Astrocyte (in vitro differentiated cells and primary cell): ENCODE results near the gene PPP1R9A. TPM values are rescaled to one million over a fixed set of nuclear protein-coding genes. Genes with fewer than 3 reads are reported as not detected.

Source experiments
- DNase-seq: peaks from one replicate; pipeline ENCODE4 v3.0.0-alpha.2; 2010; ENCODE audit warnings: low read depth
- FAIRE-seq: peaks from 2 replicates; lab custom pipeline; 2011; peaks lifted over from hg19 to GRCh38; lab: Jason Lieb, UNC
- H2AFZ ChIP-seq: 2 replicates; pipeline ENCODE4 v1.6.0; 2012; ENCODE audit warnings: low read depth, low read length, inconsistent platforms
- H3K27ac ChIP-seq: 2 replicates; pipeline ENCODE4 v1.5.1; 2011; ENCODE audit warnings: low read depth, low read length, inconsistent platforms
- H3K27me3 ChIP-seq: 2 replicates; pipeline ENCODE4 v1.6.0; 2011; ENCODE audit warnings: low read length, inconsistent platforms; ENCODE audit not compliant: insufficient read depth
- H3K36me3 ChIP-seq: 2 replicates; pipeline ENCODE4 v1.5.1; 2011; ENCODE audit warnings: low read length, inconsistent platforms; ENCODE audit not compliant: insufficient read depth
- H3K4me1 ChIP-seq: 2 replicates; pipeline ENCODE4 v1.5.1; 2011; ENCODE audit warnings: low read length, inconsistent platforms; ENCODE audit not compliant: insufficient read depth
- H3K4me2 ChIP-seq: 2 replicates; pipeline ENCODE4 v1.6.0; 2012; ENCODE audit warnings: low read length, inconsistent platforms
- H3K4me3 ChIP-seq: 2 replicates; pipeline ENCODE4 v1.5.1; 2011; ENCODE audit warnings: low read depth, mild to moderate bottlenecking, low read length, inconsistent platforms; ENCODE audit not compliant: insufficient read depth
- H3K79me2 ChIP-seq: 2 replicates; pipeline ENCODE4 v1.6.0; 2012; ENCODE audit warnings: mild to moderate bottlenecking, low read length, inconsistent platforms; ENCODE audit not compliant: insufficient read depth
- H3K9ac ChIP-seq: 2 replicates; pipeline ENCODE4 v1.6.0; 2012; ENCODE audit warnings: mild to moderate bottlenecking, low read length, inconsistent platforms
- H3K9me3 ChIP-seq: 2 replicates; pipeline ENCODE4 v1.5.1; 2012; ENCODE audit warnings: low read depth, mild to moderate bottlenecking, low read length, inconsistent platforms; ENCODE audit not compliant: insufficient read depth
- H4K20me1 ChIP-seq: 2 replicates; pipeline ENCODE4 v1.6.0; 2012; ENCODE audit warnings: low read length, inconsistent platforms; ENCODE audit not compliant: insufficient read depth
- H3K27ac Mint-ChIP-seq: one replicate; pipeline ENCODE4 v1.8.0; 2021; ENCODE audit warnings: mild to moderate bottlenecking, mixed read lengths; ENCODE audit not compliant: unreplicated experiment
- H3K27me3 Mint-ChIP-seq: one replicate; pipeline ENCODE4 v1.8.0; 2021; ENCODE audit warnings: low read depth, mixed read lengths; ENCODE audit not compliant: unreplicated experiment
- H3K36me3 Mint-ChIP-seq: one replicate; pipeline ENCODE4 v1.8.0; 2021; ENCODE audit warnings: low read depth, mixed read lengths; ENCODE audit not compliant: unreplicated experiment
- H3K4me1 Mint-ChIP-seq: one replicate; pipeline ENCODE4 v1.8.0; 2021; ENCODE audit warnings: low read depth, mixed read lengths; ENCODE audit not compliant: unreplicated experiment
- H3K4me3 Mint-ChIP-seq: one replicate; pipeline ENCODE4 v1.8.0; 2021; ENCODE audit warnings: mild to moderate bottlenecking, moderate library complexity, mixed read lengths; ENCODE audit not compliant: unreplicated experiment
- H3K9me3 Mint-ChIP-seq: one replicate; pipeline ENCODE4 v1.8.0; 2021; ENCODE audit warnings: mild to moderate bottlenecking, mixed read lengths; ENCODE audit not compliant: unreplicated experiment
- EZH2 ChIP-seq: IDR thresholded peaks from 2 replicates; pipeline ENCODE4 v1.6.1; 2012; ENCODE audit warnings: mild to moderate bottlenecking, low read length, inconsistent platforms; ENCODE audit not compliant: insufficient read depth
- total RNA-seq: library from RNA; stranded (reverse); gene quantifications from 2 replicates; pipeline ENCODE4 v1.2.1, GENCODE V29; 2021
- TF ChIP-seq, protein P1 (sequence below): IDR thresholded peaks from 2 replicates; pipeline ENCODE4 v1.5.1; 2011; ENCODE audit warnings: low read depth, mild to moderate bottlenecking, inconsistent platforms, low read length, moderate library complexity; ENCODE audit not compliant: insufficient read depth

PPP1R9A gene
- total RNA-seq, 1 donor from 2014 or later: 7.5 TPM

DNA sequence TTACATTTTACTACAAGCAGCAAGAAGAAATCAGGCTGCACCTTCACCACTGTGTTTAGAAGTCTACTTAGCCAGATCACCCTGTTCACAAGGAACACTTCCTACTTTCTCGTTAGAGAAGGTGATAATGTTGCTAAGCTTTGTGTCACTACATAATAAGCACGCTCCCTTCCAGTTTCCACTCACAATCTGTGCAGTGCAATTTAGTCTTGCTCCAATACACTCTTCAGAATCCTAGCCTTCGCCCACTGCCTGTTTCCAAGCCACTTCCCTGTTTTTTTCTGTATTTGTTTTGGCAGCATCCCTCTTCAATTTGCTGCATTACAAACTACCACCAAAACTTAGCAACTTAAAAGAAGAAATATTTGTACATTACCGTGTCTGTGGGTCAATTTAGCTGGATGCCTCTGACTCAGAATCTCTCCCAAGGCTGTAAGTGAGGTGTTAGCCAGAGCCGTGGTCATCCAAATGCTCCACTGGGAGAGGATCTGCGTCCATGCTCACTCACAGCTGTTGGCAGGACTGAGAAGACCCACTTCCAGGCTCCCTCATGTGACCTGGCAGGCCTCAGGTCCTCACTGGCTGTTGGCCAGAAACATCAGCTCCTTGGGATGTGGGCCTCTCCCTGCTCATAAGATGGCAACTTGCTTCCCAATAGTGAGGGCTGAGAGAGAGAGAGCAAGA, 306.6 kb downstream of the PPP1R9A start:
- no peak overlapping the region for H3K4me3 Mint-ChIP-seq
- no peaks in the 10 kb centered on the region for H3K36me3 ChIP-seq
- H2AFZ ChIP-seq: peak overlapping the region; percentile 37
- H3K79me2 ChIP-seq: no peaks in the 10 kb centered on the region
- no peak overlapping the region for H3K9ac ChIP-seq
- no peak for TF ChIP-seq EZH2
- TF ChIP-seq, protein P1, sequence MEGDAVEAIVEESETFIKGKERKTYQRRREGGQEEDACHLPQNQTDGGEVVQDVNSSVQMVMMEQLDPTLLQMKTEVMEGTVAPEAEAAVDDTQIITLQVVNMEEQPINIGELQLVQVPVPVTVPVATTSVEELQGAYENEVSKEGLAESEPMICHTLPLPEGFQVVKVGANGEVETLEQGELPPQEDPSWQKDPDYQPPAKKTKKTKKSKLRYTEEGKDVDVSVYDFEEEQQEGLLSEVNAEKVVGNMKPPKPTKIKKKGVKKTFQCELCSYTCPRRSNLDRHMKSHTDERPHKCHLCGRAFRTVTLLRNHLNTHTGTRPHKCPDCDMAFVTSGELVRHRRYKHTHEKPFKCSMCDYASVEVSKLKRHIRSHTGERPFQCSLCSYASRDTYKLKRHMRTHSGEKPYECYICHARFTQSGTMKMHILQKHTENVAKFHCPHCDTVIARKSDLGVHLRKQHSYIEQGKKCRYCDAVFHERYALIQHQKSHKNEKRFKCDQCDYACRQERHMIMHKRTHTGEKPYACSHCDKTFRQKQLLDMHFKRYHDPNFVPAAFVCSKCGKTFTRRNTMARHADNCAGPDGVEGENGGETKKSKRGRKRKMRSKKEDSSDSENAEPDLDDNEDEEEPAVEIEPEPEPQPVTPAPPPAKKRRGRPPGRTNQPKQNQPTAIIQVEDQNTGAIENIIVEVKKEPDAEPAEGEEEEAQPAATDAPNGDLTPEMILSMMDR: no peak
- peaks cover 8% of the 10 kb centered on the region for H3K4me1 Mint-ChIP-seq
- H4K20me1 ChIP-seq: no peaks in the 10 kb centered on the region
- H3K4me1 ChIP-seq: peaks cover 10% of the 10 kb centered on the region
- no peaks in the 10 kb centered on the region for H3K27me3 Mint-ChIP-seq
- H3K4me3 ChIP-seq: no peak overlapping the region
- no peak for FAIRE-seq
- H3K9me3 Mint-ChIP-seq: peaks cover 10% of the 10 kb centered on the region
- H3K36me3 Mint-ChIP-seq: peaks cover 3% of the 10 kb centered on the region
- H3K27ac ChIP-seq: peak overlapping the region; percentile 57
- H3K4me2 ChIP-seq: peak overlapping the region; percentile 58
- H3K27me3 ChIP-seq: no peaks in the 10 kb centered on the region
- peak overlapping the region; percentile 9 for H3K27ac Mint-ChIP-seq
- DNase-seq: peak; percentile 96
- no peaks in the 10 kb centered on the region for H3K9me3 ChIP-seq

- Mint-ChIP-seq H3K27ac (no peak overlapping the region), H3K4me1 (no peaks in the 10 kb centered on the region), H3K4me3 (no peak overlapping the region), H3K9me3 (peaks cover 7% of the 10 kb centered on the region), H3K36me3 (peaks cover 3% of the 10 kb centered on the region), H3K27me3 (no peaks in the 10 kb centered on the region)
- no peak overlapping the region for H3K4me3 ChIP-seq
- no peaks in the 10 kb centered on the region for H3K9me3 ChIP-seq
- no peaks in the 10 kb centered on the region for H3K36me3 ChIP-seq
- no peak overlapping the region for H2AFZ ChIP-seq
- H4K20me1 ChIP-seq: no peaks in the 10 kb centered on the region
- no peak for FAIRE-seq
- H3K27ac ChIP-seq: no peak overlapping the region
- H3K4me1 ChIP-seq: no peaks in the 10 kb centered on the region
- no peaks in the 10 kb centered on the region for H3K79me2 ChIP-seq
- no peak for DNase-seq
- no peak overlapping the region for H3K4me2 ChIP-seq
- H3K27me3 ChIP-seq: no peaks in the 10 kb centered on the region
- TF ChIP-seq EZH2: no peak
- TF ChIP-seq, protein P1: no peak
- H3K9ac ChIP-seq: no peak overlapping the region
Observed at GRCh38 chr7:95219721-95220120, 312.3 kb downstream of the PPP1R9A start.

- FAIRE-seq (no peak), DNase-seq (no peak)
- Histone ChIP-seq H3K79me2 (no peaks in the 10 kb centered on the region), H3K27ac (no peak overlapping the region), H3K36me3 (no peaks in the 10 kb centered on the region), H3K9me3 (no peaks in the 10 kb centered on the region), H3K4me1 (no peaks in the 10 kb centered on the region), H3K9ac (no peak overlapping the region), H2AFZ (no peak overlapping the region), H3K4me3 (no peak overlapping the region), H4K20me1 (no peaks in the 10 kb centered on the region), H3K4me2 (no peak overlapping the region), H3K27me3 (no peaks in the 10 kb centered on the region)
- no peaks in the 10 kb centered on the region for H3K4me1 Mint-ChIP-seq
- H3K27ac Mint-ChIP-seq: no peak overlapping the region
- H3K4me3 Mint-ChIP-seq: no peak overlapping the region
- no peaks in the 10 kb centered on the region for H3K27me3 Mint-ChIP-seq
- H3K36me3 Mint-ChIP-seq: peaks cover 3% of the 10 kb centered on the region
- TF ChIP-seq EZH2: no peak
- TF ChIP-seq, protein P1: no peak
- H3K9me3 Mint-ChIP-seq: peaks cover 7% of the 10 kb centered on the region
Observed at GRCh38 chr7:95220328-95220727, 312.9 kb downstream of the PPP1R9A start.
